NCI-H526 (cell line): ENCODE data around the gene FREM2.

Experiments
- DNase-seq, 2 experiments: peaks; one replicate each; lab custom pipeline; 2025; lab: John Stamatoyannopoulos, UW

FREM2 gene

GRCh38 chr13:38826182-38826813 is 139.4 kb downstream of the FREM2 start:
- DNase-seq, result no peak

- no peak for DNase-seq
Measured at GRCh38 chr13:38830442-38831045, 143.7 kb downstream of the FREM2 start.

- DNase-seq, result no peak
Measured at GRCh38 chr13:38844581-38844980, 157.7 kb downstream of the FREM2 start.

GRCh38 chr13:38848360-38848759 is 161.5 kb downstream of the FREM2 start:
- DNase-seq, result no peak

- no peak for DNase-seq
Measured at GRCh38 chr13:38849315-38849714, 162.4 kb downstream of the FREM2 start.

GRCh38 chr13:38850868-38851626 is 164.2 kb downstream of the FREM2 start:
- DNase-seq, result no peak

GRCh38 chr13:38854226-38854625 is 167.3 kb downstream of the FREM2 start:
- DNase-seq, result no peak

GRCh38 chr13:38856065-38856464 is 169.2 kb downstream of the FREM2 start:
- no peak for DNase-seq

GRCh38 chr13:38862443-38862842 is 175.6 kb downstream of the FREM2 start:
- DNase-seq, result no peak

GRCh38 chr13:38863536-38863935 is 176.7 kb downstream of the FREM2 start:
- no peak for DNase-seq

- DNase-seq, result peak; percentile 40 to 43
Measured at GRCh38 chr13:38866649-38867048, 179.8 kb downstream of the FREM2 start.

- no peak for DNase-seq
Measured at GRCh38 chr13:38868399-38868798, 181.5 kb downstream of the FREM2 start.

- no peak for DNase-seq
Measured at GRCh38 chr13:38868870-38869269, 182.0 kb downstream of the FREM2 start.

GRCh38 chr13:38871275-38871674 is 184.4 kb downstream of the FREM2 start:
- DNase-seq, result no peak

GRCh38 chr13:38872693-38873092 is 185.8 kb downstream of the FREM2 start:
- DNase-seq, result peak; percentile 14 to 48

- no peak for DNase-seq
Measured at GRCh38 chr13:38875186-38875875, 188.5 kb downstream of the FREM2 start.

GRCh38 chr13:38879278-38879677 is 192.4 kb downstream of the FREM2 start:
- no peak for DNase-seq

GRCh38 chr13:38879786-38880185 is 192.9 kb downstream of the FREM2 start:
- DNase-seq, result no peak

GRCh38 chr13:38880397-38880796 is 193.5 kb downstream of the FREM2 start:
- DNase-seq, result no peak

- peak; percentile 24 to 47 for DNase-seq
Measured at GRCh38 chr13:38883783-38884182, 196.9 kb downstream of the FREM2 start.

GRCh38 chr13:38888309-38888708 is 201.4 kb downstream of the FREM2 start:
- no peak for DNase-seq

- no peak for DNase-seq
Measured at GRCh38 chr13:38895075-38895474, 208.2 kb downstream of the FREM2 start.

GRCh38 chr13:38897521-38897920 is 210.6 kb downstream of the FREM2 start:
- DNase-seq, result no peak
